Activated naive CD4-positive, alpha-beta T cell treated with Interleukin-2 at 50 U/mL for 16 hours (primary cell): ENCODE measurements around the gene SETBP1.

Experiments
- DNase-seq: peaks from one replicate; pipeline ENCODE4 v3.0.0-alpha.2; 2020

SETBP1 gene

DNA sequence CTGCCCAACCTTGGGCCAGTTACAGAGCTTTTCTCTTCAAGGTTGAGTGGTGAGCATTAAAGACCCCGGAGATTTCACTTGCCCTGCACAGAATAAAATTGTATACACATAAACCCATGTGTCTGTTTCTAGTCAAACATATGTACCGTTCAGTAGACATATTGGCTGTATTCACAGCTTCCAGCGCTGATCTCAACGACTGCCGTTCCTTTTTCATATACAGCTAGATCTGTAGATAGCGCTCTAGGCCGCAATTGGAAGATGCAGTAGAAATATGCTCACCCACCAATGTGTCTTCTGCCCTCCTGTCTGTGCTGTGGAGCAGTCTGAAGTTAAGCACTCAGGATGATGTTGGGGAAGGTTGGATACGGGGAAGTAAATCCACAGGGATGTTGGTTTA, 317.7 kb downstream of the SETBP1 start:
- DNase-seq = no peak

DNA sequence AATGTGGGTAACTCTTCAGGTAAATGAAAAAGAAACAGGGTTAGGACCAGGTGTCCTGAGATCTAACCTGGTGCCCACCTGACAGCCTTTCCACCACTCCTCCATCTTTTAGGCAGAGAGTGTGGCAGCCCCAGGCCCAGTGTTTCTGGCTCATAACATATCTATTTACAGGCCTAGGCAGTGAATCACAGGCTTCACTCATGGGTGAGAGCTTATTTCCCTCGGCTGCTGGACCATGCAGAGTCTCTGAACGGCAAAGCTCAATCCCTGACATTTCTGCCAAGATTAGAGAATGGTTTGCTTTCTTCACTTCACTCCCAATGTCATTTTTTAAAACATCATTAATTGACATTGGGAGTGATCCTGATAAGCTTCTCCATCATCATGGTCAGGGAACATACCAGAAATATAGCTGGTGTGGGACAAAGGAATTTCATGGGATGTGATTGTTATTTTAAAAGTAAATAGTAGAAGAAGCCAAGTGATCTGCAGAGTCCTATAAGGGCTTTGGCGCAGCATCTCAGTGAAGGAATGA, 323.9 kb downstream of the SETBP1 start:
- DNase-seq = no peak

DNA sequence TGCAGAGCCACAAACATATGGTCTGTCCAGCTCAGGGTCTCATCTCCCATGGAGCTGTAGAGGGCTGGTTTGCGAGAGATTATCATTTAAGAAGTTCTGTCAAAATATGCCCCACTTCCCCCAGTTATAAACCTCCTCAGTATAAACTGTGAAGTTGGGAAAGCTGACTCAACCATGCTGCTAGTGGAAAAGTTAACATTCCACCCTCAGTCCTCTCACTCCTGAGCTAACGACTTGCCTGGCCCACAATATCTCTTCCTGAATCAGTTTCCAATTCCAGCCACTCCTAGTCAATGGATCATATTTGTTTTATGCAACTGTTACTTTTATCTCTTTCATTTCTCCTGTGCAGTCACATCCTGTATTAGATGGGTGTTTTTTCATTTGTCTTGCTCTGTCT, 326.2 kb downstream of the SETBP1 start:
- DNase-seq = no peak

DNA sequence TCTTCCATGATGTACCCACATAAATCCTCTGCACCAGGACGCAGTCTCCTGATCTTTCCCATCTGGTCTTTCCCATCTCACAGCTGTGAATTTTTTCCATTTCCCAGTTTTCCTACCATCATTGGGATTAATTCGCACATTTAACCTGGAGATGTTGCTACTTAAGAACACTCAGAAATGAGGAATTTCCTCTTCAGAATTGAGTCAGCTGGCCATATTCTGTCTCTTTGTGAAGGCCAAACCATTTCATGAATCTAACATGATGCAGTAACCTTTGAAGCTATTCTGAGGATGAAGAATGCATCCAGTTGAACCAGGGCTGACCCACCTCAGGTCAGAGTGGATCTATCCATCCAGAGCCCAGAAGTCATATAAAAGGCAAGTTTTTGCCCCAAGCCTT, 326.8 kb downstream of the SETBP1 start:
- no peak for DNase-seq

DNA sequence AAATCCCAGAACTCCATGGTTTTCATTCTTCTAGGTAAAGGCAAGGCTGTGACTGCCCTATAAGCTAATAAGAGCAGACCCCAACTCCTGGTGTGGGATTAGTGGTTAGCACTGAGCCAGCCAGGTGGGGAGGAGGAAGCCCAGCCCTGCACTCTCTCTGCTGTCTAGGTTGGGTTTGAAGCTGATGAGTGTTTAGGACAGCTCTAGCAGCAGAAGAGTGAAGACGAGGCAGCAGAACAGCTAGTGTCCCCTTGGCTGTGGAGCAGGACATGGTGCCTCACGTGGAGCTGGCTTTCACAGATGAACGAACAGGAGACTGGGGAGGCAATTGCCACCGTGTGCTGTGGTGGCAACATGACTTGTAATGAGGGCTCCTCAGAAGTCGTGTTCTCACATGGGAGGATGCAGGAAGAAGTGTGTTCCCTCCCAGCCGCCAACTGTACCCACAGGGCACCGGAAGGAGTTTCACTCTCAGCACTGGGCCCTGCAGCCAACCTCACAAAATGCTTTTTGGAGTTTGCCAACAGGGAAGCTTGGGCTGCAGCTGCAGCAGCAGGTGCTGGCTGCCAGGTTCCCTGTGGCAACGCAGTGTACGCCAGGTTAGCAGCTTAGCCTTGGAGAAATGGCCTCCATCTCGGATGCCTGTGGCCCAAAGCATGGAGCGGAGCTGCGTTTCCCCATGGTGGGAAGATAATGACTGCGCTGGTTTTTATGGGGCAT, 328.2 kb downstream of the SETBP1 start:
- DNase-seq = no peak

DNA sequence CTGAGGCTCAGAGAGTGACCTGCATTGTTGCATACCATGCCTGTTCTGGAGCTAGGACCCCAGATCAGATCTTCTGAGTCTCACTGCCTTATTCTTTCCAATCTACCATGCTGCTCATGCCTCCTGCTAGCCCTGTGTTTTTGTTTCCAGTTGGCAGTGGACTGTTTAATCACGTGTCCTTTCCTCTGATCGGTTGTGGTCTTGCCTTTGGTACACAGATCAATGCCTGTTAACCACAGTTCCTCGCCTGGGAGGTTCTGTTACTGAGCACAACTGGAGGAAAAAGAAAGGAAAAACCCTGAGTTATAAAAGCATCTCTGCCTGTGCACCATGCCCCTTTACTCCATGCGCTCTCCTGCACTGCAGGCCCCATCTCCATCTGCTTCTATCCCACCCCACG, 329.1 kb downstream of the SETBP1 start:
- DNase-seq = no peak

DNA sequence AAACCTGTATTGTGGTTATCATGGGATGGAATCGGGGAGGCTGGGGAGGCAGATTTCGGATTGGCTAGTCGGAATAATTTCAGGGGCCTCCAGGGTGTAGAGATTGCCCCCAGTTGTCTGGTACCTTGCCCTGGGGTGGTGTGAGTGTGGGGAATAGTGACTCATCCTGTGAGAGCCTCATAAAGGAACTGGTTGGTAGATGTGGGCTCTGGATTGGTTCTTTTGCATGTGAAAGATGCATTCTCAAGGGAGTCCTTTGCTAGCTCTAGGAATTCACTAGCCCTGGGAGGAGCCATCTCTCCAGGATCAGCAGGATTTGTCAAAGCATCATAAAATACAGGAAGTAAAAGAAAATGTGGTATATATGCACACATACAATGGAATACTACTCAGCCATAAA, 331.6 kb downstream of the SETBP1 start:
- DNase-seq = no peak

DNA sequence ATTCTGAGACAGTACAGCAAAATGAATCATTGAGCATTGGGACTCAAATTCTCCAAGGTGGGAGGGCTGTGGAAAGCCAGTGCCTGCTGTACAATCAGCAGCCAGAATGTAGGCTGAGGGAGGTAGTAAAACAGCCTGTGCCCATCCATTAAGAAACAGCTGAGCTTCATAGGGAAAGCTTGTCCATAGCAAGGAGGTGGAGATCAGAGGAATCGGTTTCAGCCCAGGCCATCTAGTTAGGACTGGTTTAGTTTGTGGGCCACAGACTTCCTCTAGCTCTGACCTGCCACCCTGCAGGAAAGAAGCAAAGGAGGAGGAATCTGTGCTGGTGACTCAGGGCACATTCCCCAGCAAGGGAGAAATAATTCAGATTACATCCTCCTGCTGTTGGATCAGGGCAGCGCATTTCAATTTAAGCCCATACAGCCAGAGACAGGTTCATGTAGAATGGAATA, 333.4 kb downstream of the SETBP1 start:
- DNase-seq = no peak

DNA sequence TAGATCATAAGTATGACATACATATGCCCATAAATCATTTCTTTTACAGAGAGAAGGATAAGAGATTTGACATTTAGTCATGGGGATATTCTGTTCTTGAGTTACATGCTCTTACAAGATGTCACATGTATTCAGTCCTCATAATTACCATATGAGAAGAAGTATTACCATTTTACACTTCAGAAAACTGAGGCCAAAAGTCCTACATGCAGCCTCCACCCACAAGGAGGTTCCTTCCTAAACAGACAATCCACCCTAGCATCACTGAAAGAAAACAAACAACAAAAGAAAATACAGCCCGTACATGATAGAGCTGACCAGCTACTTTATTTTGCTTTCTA, 335.1 kb downstream of the SETBP1 start:
- no peak for DNase-seq

DNA sequence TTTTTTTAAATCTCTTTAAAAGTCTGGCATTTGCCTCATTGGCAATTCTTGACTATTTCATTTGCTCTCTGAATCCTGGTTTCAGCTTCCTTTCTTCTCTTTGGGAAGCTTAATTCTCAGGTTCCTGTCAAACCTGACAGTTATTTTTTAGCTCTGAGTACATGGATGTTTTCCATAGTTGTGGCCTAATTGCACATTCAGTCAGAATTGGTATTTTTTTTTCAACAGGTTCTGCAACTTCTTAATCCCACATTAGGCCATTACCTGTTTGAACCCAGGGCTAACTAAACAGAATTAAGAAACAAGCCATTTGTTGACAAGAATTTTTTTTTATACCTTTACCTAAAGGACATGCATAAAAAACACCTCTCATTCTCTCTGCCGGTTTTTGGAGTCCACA, 338.8 kb downstream of the SETBP1 start:
- no peak for DNase-seq

DNA sequence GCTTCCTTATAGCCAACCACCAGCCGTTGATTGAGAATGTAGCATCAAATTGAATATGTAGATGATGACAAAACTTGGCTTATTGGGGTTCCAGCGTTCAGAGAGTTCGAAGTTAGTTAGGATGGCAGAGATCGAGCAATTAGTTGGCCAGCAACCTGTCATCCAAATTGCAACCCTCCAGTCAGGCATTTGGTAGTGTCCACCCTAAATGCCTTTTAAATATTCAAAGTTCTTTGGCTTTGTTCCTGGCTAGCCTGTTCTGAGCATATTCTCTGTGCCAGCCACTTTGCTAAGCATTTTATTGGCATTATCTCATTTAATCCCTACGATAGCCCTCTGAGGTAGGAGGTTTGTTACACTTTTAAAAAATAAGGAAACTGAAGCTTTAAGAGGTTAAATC, 342.8 kb downstream of the SETBP1 start:
- no peak for DNase-seq

DNA sequence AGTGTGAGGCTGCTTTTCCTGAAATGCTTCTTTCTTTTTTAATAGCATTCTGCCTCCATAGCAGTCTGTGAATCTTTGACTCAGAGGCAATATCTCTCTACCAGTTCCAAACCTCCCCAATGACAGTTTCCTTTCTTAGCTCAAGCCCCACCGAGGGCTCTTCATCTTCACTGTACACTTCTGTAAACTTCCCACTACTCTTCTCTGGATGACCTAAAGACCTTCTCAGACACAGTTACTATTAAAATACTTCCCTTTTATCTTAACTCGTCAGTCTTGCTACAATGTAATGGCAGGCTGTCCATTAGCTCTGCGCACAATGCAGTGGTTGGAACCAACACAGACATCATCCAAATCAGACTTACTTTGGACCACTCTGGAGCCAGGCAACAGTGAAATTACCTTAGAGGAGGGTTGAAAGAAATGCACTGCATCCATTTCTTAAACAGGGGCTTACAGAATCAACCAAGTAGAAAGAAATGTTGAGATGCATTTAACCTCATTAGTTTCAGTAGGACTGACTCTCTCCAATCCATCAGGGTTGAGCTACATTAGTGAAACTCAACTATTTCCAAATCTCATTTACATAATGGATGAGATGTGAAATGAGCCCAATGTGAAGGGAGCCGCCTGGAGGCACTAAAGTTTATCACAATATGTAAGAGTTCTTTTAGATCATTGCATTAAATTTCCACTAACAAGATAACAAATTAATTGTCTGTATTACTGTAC, 343.8 kb downstream of the SETBP1 start:
- DNase-seq = no peak

DNA sequence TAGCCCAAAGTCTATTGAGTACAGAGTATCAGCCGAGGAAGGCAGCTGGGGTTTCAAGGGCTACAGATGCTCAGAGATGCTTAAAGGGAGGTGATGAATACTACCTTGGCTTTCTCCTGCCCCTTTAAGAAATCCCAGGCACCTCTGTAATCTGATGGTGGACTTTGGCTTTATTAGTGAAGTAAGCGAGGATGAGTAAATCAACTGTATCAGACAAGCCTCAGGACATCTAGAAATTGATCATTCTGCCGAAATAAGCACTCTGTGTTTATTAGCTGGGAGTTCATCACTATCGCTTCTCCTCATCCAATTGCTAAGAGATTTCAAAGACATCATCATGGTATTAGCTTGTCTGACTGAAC, 344.4 kb downstream of the SETBP1 start:
- DNase-seq = no peak

DNA sequence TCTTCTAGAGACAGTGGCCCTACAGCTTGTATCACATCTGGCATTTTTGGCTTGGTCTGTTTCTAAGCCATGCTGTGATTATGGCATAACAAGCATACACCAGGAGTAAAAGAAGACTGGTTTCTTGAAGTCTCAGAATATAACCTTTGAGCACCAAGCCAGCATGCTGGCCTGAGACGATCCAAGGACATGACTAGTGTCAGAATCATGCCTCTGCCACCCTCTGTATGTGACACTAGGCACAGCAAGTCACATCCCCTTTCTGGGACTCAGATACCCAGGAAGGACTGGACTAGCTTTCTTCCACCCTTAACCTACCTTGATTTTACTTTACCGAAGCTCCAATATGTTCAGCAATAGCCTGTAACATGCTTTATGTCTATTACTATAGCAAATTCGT, 345.5 kb downstream of the SETBP1 start:
- no peak for DNase-seq

DNA sequence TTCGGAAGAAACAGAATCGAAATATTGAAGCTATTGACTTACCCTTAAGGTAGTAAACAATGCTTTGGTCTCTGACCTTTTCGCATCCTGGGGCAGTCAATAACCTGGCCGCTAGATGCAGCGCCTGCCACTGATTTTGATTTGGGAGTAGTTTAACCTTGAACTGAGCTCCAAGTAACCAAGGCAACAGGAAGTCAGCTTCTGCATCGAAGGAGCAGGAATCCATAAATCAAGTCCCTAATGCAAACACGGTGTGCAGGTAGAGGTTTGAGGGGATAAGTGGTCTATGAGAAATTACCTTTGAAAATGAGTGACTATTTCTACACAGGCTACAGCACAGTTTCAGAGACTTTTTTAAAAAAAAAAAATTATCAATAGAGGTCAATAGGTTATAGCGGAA, 353.5 kb downstream of the SETBP1 start:
- no peak for DNase-seq

DNA sequence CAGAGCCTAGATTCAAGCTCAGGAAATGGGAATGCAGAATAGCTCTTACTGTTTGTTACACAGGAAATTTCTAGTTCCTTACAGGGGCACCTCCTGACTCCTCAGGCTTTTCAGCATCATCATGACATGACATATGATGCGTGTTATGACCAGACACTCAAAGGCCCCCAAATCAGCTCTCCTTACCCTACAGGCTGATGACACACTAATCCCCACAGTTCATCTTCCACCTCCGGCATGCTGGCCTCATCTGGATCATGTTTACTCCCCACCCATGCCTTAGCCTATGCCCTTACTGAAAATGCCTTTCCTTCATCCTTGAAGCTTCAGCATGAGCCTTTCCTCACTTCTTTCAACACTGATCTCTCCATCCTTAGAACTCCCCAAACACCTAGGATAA, 356.9 kb downstream of the SETBP1 start:
- no peak for DNase-seq

DNA sequence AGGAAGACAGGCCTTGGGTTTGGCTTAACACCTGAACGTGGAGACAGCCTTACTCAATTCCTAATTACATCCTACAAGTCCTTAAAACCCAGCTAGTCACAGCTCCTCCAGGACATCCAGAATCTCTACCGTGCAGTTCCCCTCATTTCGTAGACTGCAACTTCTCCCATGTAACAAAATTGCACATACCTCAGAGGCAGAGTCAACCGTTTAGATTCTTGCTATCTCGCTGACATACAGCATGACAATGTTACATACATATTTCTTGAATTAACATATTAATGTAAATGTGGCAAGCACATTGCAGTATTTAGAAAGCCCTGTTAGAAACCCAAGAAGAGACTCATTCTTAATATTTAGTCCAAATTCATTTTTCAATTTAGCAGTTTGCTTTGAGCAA, 358.7 kb downstream of the SETBP1 start:
- DNase-seq = no peak

DNA sequence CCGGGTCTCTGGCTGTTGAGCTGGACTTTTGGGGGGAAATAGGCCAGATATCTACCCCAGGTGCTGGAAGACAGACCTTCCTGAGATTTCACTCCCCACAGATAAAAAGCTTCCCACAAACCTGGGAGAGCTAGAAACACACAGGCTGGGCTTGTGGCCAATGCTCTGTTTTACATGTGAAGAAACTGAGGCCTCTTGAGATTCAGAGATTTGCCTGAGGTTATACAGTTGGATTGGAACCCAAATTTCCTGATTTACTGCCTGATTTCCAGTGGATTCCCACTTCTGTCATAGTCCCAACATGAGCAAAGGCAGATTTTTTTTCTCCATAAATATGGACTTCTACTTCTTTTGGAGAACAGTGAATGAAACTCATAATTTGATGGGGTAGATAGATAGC, 360.2 kb downstream of the SETBP1 start:
- no peak for DNase-seq

DNA sequence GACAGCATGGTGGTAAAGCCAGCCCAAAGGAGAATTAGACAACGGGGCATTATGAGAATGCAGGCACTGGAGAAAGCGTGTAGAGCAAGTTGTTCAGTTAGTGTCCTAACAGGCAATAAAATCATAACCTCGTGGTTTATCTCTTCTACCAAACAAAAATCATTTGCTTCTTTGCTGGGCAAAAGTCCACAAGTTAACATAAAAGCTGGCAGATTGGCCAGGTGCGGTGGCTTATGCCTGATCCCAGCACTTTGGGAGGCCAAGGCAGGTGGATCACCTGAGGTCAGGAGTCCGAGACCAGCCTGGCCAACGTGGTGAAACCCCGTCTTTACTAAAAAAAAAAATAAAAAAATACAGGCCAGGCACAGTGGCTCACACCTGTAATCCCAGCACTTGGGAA, 364.1 kb downstream of the SETBP1 start:
- DNase-seq = no peak

DNA sequence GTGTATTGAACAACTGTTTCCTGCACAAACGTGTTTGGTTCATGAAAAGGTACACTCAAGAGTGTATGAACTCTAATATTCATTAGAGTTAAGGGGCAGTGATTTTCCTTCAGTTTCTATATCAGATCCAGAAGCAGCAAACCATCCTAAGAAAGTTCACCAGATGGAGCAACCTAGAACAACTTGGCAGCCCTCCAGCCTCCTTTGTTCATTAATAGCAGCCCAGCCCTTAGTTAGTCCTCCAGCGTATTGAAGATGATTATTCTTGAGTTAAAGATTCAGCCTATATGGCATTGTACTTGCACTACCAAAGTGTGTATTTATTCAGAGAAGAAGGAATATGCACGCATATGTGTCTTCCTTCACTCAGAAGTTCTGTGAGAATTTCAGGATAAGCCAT, 365.5 kb downstream of the SETBP1 start:
- DNase-seq = no peak

DNA sequence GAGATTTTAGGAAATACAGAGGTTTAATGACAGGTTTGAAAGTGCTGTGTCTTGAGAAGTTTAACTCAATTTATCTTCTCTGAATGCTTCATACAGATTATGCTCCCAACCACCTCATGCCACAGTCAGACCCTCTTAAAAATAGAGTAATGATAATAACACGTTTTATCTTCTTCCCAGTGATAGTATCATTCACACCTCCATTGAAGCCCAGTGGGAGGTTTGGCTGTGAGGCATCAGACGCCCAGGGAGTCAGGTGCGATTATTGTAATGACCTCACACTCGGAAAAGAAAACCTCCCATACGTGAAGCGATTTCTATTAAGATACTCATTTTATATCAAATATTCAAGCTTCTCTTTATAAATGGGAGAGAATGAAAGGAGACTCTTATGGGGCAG, 366.3 kb downstream of the SETBP1 start:
- DNase-seq = no peak

DNA sequence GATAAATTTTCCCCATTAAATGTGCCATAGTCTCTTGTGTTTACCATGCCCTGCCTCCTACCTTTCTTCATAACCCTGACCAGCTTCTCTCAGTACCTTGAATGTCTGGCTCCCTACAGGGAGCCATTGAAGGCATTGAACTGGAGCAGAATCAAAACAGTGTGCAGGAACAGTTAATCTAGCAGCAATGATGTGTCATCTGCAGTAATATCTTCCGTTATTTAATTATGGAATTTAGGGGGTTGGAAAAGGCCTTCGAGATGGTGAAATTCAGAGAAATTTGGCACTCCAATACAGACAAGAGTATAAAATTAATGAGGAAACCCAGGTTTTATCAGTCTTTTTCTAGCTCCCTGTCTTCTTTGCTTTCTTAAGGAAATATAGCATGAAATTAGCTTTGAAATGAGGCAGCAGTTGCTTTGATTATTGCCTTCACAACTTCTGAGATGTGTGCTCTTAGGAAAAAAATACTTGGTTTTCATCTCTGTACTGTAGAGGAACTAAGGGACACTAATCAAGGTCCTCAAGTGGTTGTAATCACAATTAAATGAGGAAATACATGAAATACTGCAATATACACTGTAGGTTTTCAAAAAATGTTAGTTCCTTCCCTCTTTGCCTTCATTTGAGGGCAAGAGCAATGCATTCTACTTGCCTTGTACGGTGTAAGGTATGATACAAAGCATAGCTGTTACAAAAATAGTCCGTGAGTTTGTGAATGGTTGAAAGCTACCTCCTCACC, 369.1 kb downstream of the SETBP1 start:
- no peak for DNase-seq

DNA sequence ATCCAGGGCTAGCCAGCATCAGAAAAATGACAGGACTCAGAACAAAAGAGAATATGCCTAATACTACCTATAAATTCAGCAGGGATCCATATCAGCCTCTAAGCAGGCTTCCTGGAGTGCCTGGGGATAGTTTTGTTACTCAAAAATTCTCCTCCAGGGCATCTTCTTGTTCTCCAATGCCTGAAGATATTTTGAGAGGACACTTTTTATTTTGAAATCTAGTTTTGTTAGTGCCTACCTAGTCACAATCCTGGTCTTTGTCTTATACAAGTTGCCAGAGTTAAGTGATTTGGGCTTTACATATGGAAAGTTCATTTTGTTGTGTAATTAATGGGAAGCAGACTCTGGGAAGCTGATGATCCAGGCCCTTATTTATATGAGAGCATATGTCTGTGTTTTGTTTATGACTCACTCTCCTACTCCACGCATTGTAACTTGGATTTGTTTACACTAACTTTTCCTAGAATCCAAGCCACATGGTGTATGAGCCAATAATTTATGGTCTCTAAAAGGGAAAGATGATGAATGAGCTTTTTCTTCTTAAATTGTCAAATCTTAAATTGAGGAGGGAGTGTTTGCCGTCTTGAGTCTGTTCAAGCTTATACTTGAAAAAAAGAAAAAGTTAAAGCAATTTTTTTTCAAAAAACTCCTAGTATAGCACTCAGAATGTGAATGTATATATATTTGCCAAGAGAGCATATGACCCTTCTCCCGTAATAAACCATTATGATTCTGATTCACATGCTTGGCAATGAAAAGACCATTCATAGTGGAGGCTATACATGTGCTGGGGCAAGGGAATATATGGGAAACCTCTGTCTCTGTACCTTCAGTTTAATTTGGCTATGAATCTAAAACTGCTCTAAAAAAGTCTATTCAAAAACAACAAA, 370.3 kb downstream of the SETBP1 start:
- no peak for DNase-seq
